Stimulated activated CD4-positive, alpha-beta T cell treated with anti-CD3 and anti-CD28 coated beads, Interleukin-4, amount 100 ng/mL, for 4 hours (primary cell): ENCODE results near the gene RORC.
"Not testable (repeated sequence)": the region's sequence is repeated elsewhere in the genome, so short reads cannot be mapped to it uniquely, and the experiment has no call there.

Experiments used
- DNase-seq, 2 experiments: peaks; one replicate each; pipeline ENCODE4 v3.0.0-alpha.2; 2020

Gene RORC

DNA sequence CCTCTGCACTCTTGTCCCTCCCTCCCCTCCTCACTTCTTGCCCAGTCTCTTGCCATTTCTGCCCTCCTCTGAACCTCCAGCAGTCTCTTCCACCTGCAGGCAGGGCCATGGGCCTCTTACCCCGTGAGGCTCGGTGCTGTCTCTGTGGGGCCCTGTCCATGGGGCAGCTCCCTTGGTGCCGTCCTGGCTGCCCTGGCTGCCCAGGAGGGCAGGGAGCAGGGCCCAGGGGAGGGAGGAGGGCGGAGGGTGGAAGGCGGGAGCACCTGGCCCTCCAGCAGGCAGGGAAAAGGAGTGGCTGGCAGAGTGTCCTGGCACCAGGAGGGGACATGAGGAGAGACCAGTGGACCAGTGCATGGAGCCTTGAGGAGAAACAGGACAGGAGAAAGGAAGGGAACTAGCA lies at the start of gene RORC:
TSS of gene RORC (minus strand) at position 198 of the 400 bp plus-strand sequence. CDS start at position 160, 38 bp downstream.
- DNase-seq: no peak

DNA sequence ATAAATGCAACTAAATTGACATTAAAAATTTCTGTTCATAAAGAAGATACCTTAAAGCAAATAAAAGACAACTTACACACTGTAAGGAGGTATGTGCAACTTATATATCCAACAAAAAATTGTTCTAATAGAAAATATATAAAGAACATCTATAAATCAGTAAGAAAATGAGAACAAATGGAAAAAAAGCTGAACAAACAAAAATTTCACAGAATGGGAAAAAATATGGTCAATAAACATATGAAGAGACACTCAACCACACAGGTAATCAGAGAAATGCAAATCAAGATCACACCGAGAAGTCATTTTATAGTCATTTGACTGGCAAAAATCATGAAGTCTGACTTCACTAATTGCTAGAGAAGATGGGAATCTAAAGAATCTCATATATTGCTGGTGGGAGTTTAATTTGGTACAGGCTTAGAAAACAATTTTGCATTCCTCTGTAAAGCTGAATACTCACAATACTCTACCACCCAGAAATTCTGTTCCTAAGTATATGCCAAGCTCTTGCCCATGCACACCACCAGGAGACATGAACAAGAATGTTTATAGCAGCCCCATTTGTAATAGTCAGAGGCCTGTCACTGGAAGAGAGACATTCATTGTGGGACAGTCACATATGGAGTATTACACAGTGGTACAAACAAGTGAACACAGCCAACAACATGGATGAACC lies 44.0 kb upstream of the RORC start:
- no peak for DNase-seq

DNA sequence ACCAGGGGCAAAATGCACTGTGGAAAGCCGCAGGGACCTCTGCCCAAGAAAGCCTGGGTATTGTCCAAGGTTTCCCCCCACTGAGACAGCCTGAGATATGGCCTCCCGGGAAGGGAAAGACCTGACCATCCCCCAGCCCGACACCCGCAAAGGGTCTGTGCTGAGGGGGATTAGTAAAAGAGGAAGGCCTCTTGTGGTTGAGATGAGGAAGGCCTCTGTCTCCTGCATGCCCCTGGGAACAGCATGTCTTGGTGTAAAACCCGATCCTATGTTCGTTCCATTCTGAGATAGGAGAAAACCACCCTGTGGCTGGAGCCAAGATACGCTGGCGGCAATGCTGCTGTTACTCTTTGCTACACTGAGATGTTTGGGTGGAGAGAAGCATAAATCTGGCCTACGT lies 41.2 kb upstream of the RORC start:
- not testable (repeated sequence) for DNase-seq

DNA sequence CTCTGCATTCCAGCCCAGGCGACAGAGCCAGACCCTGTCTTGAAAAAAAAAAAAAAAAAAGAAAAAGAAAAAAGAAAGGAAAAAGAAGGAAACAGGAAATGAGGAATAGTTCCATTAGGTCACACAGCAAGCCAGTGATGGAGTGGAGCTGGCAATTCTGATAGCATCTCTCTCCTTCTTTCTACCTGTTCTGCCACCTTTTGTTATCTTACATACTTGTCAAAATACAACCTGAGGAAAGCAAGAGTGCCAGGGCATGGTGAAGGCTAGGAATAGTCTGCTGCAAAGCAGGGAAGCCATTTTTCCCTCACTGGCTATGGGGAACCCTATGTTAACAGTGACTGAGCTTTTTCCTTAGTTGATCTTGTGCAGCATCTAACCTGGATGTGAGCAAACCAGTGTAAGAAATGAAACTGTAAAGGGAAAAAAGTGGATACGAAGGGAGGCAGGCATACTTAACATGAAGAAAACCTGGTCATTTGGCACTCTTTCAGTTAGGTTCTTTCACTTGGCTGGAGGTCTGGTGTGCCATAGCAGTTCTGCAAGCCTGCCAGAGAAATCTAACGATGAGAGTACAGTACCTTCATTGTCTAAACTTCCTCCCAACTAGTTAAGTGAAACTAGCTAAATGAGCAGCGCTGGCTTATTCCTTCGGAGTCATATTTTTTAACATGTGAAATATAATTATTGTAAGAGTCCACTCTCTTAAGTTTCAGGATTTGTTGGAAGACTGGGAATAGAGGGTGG lies 39.9 kb upstream of the RORC start:
- no peak for DNase-seq

DNA sequence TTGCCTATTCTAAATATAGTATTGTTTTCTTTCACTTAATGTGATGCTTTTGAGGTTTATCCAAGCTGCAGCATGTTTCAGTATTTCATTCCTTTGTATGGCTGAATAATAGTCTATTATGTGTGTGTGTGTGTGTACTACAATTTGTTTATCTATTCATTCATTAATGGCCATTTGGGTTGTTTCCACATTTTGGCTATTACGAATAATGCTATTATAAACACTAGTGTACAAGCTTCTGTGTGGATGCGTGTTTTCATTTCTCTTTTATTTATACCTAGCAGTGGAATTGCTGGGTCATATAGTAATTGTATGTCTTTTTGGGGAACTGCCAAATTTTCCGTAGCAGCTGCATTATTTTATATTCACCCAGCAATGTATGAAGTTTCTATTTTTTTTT lies 36.9 kb upstream of the RORC start:
- no peak for DNase-seq

DNA sequence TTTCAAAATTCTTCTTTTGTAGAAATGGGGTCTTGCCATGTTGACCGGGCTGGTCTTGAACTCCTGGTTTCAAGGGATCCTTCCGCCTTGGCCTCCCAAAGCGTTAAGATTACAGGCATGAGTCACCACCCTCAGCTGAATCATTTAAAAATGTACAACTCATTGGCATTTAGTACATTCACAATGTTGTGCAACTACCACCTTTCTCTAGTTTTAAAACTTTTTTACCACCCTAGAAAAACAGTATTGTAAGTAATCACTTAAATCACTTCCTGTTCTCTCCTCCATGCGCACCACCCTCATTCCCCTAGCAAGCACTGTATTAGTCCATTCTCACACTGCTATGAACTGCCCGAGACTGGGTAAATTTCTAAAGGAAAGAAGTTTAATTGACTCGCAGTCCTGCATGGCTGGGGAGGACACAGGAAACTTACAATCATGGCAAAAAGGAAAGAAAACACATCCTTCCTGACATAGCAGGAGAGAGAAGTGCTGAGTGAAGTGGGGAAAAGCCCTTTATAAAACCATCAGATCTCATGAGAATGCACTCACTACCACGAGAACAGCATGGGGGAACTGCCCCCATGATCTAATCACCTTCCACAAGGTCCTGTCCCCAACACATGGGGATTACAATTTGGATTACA lies 36.3 kb upstream of the RORC start:
- DNase-seq: no peak

DNA sequence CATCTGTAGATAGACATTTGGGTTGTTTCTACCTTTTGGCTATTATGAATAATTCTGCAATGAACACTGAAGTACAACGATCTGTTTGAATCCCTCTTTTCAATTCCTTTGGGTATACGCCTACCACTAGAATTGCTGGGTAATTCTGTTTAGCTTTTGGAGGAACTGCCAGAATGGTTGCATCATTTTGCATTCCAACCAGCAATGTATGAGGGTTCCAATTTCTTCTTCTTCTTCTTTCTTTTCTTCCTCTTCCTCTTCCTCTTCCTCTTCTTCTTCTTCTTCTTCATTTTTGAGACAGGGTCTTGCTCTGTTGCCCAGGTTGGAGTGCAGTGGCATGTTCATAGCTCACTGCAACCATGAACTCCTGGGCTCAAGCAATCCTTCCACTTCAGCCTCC lies 35.7 kb upstream of the RORC start:
- no peak for DNase-seq

DNA sequence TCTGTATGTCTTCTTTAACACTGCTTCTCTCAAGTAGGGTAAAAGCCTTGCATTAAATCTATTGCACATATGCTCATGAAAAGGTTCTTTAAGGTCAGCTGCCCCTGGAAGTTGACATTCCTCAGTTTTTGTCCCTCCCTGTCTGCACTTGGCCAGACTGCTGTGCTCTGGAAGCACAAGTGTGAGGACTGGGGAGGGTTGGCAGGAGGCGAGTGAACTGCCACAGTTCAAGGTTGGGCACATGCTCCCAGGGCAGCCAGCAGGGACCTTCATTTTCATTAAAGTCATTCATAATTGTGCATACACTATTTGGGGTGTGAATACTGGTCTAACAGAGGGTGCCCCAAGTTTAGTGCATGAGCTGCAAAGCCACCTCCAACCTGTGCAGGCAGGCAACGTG lies 32.8 kb upstream of the RORC start:
- no peak for DNase-seq

DNA sequence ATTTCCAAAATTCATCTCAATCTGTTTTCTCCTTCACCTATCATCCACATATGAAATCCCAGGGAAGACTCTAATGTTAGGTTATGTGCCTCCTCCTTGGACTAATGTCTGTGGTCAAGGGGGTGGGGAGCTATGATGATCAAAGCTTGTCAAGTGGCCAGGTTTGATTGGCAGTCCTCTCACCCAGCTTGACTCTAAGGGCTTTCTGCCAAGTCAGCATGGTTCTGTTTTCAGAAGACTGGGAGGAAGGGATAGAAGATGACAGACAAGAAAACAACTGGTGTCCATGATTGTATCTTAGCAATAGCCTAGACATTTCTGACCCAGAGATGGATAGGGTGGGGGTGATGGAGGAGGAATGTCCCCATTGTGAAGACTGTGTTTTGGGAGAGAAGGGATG lies 31.0 kb upstream of the RORC start:
- no peak for DNase-seq

DNA sequence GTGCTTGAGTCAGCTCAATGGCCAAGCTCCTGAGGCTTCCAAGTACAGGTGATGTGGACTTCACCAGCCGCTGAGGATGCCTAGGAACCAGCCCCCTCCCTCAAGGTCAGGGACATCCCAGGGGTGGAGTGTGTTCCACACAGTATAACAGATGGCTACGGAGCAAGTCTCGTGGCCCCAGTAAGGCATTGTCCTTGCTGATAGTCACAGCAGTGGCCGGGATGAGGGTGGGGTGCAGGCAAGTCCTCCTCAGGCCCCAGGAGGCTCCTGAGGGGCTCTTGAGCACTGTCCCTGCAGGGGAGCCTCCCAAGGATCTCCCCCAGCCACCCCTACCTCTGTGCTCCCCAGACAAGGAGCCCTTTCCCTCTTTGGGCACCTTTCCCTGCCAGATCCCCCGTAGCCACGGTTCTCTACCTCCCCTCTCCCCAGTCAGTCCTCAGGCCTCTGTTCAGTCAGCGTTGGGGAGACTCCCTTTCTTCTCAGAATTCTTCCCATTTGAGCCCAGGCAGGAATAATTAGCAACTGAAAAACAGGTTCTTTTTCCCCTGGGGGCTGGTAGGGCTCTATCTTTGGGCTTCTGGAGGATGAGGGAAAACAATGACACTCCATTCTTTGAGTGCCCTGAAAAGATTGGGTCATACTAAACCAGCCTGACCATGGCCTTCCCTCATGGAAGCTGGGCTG lies 29.0 kb upstream of the RORC start:
- DNase-seq: no peak

DNA sequence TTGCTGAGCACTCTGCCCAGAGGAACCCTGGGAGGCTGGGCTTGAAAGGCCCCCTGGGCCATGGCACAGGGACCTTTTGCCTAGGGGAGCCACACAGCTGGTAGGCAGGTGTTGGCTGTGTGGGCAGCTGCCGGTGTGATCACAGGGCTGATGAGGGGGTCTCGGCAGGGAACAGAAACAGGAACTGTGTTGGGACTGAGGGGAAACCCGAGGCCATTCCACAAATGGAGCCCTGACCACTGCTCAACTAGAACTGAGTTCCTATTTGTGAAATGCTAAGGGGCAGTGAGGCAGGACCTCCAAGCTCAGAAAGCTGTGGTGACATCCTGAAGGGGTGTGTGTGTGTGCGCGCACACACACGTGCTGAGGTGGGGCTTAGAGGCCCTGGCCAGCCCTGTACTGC lies 28.3 kb upstream of the RORC start:
- DNase-seq: no peak

DNA sequence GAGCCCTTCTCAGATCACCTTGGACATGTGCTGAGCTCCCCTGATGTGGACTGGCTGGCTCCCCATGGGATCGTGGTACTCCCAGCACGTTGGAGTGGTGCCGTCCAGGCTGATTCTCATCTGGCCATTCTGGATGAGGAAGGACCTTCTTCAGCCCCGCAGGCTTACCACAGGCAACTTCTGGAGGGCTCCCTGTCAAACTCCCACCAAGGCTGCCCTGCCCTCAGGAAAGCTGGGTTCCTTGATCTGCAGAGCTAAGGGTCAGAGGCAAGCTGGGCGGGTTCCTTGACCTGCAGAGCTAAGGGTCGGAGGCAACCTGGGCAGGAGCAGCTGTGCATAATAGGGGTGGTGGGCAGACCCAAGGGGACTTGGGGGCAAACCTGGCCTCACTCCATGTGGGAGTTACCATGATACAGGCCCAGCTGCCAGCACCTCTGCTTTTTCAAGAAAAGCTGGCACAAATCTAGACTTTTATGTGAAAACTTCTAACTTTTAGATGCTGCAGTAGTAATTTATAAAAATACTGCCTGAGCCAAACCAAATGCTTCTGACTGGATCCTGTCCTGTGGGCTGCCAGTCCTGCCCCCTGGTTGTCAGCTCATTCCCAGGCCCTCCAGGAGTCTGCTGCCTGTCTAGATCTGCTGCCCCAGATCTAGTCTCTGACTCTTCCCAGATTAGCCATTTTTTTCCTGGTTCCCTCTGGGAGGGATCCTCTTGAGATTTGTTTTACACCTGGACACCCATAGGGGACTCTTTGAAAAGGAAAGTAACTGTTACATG lies 27.5 kb upstream of the RORC start:
- DNase-seq: no peak

DNA sequence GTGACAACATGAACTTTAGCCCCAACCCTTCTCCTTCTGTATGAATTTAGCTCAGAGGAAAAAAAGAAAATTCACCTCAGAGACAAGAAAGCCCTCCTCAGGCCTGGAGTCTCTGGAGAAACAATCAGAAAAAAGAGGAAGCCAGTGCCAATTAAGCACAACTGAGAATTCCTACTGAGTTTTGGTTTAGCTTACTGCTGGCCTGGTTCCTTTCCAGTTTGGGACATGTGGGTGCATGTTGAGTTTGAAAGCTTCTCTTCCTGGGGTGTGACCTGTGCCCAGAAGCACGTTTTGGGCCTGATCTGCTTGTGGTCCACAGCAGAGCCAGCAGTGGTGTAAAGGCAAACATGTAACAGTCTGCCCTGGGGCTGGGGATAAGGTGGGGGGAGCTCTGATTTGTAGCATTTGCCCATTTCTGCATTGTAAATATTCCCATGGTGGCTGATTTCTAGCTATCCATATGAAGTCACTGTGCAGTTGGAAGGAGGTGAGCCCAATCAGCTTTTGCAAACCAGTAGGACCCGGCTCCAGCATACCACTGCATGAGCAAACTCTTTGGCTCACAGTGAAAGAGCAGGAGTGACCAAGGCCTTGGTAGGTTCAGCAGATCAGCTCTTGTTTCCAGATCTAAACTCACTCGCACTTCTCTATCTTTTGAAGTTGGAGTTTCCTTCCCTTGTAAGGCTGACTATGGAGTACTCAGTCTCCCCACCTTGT lies 26.6 kb upstream of the RORC start:
- DNase-seq: no peak

DNA sequence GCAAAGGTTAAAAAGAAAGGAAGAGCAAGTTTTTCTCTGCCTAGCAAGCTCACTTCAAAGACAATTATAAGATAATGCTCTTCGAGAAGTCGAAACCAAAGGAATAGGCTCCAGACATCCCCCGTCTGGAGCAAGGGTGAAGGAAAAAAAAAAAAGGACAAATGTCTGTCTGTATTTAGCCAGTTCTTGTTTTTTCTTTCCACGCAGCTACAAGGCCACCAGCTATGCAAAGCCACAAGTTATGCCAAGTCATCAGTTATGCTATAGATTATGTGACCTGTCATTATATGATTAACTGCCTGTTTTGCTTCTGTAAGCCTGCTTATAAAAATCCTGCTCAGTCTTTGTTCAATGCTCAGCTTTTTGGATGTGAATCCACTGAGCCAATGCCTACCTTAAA lies 24.3 kb upstream of the RORC start:
- DNase-seq: no peak

DNA sequence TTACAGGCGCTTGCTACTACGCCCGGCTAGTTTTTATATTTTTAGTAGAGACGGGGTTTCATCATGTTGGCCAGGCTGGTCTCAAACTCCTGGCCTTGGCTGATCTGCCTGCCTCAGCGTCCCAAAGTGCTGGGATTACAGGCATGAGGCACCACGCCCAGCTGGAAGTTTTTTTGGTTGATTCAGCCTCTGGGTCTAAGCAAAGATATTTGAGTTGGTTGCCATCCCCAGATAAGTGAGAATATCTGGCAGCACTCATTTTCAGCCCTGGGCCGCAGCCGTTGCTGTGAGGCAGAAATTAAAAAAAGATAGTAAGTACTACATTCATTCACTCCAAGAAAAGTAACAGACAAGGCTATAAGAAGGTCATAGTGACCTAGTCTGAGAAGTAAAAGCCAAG lies 23.9 kb upstream of the RORC start:
- not testable (repeated sequence) for DNase-seq

DNA sequence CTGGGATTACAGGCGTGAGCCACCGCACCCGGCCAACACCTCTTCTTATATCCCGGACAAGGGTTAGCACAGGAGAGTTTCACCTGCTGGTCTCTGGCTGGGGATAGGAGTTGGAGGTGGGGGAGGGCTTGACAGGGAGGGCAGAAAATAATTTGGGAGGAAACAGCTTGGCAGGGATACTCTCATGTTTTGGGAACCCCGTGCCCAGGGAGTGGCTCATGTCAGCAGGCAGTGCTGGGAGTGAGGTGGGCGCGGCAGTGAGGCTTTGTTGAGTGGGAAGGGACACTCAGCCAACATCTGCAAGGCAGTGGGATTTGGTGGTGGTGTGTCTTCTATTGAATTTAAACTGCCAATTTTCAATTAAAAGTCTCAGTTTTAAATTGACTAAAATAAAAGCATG lies 23.1 kb upstream of the RORC start:
- DNase-seq: no peak

DNA sequence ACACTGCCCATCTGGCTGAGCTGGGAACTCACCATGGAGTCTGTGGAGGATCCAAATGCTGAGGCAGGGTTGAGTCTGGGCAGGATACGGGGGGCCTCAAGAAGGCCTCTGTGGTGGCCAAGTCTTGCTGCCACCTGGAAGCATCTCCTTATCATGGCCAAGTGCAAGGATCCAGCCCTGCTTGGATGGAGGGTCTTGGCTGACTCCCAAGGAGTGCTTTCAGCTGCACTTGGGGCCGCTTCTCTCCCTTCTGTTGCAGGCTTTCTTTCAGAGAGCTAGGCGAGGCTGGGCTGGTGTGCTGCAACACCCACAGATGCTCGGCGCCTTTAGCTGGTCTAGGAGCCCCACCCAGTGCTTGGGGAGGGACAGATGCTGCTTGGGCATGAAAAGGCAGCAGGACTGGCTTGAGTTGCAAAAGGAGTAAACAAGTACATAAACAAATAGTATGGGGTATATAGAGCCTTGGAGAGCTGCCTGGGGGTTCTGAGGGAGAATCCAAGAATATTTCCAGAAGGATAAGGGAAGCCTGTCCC lies 21.9 kb upstream of the RORC start, which contains the start of gene THEM5:
TSS of gene THEM5 (minus strand) at position 302 of the 533 bp plus-strand sequence. CDS start at position 155, 147 bp downstream.
- DNase-seq: no peak

DNA sequence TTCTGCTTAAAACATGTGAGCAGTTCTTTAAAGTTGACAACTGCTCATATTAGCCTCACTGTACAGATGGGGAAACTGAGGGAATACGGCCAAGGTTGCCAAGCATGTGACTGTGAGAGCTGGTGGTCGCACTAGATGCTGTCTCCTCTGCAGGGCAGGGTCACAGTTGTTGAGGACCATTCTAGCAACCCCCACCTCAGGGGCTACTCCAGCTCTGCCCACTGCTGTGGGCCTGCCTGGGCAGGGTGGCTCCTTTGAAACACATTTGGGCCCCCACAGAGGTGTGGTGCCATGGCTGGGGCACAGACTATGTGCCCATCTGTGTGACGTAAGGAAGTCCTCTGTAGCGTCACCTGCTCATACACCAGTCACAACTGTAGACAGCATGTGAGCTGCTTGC lies 21.1 kb upstream of the RORC start:
- no peak for DNase-seq

DNA sequence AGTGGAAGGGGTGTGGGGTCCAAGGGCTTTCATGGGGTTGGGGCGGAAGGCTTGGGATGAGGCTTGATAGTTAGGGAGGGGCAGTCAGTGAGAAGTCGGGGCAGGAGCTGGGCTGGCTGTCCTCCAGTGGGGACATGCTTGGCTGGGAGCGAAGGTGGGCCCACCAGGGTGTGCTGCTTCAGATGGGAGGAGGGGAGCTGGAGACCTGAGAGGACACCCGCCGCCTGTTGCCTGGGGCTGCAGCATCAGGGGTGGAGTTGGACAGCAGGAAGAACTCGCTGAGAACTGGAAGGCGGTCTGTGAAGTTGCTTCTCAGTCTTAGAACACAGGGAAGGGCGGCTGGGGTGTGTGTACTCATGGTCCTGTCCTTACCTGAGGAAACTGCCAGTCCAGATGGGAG lies 20.3 kb upstream of the RORC start:
- DNase-seq: no peak

DNA sequence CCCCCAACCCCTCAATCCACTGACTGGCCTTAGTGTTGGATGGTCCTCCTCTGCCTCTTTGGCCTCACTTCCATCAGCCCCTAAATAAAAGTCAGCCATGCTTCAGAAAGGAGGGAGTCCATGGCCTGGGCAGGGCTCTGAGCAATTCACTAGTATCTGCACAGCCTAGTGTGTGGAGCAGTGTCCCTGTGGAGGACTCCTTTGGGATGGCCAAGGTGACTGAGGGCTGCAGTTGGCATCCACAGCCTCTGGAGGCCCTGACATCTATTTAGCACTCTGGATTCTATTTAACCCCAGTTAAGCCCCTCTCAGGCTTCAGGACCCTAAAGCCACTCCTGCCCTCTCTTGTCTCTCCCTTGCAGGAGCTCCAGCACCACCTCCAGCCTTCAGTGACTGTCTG lies 18.3 kb upstream of the RORC start:
- no peak for DNase-seq

DNA sequence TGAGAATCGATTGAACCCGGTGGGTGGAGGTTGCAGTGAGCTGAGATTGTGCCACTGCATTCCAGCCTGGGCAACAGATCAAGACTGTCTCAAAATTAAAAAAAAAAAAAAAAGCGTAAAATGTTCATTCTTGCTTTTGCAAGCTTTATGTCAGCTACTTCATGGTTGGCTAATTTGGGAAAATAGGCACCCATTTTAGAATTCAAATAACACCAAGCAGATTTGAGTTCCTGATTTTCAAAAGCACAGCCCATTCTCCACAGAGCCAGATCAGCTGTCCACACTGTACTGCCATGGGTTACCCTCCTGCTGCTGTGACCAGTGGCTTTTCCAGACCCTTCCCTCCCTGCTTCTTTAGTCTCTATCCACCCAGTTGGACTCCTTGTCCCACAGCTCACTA lies 17.5 kb upstream of the RORC start:
- DNase-seq: no peak
